Activated CD4-positive, alpha-beta T cell treated with anti-CD3 and anti-CD28 coated beads, Interleukin-10, Interleukin-2, amounts not matched to agents 100 ng/mL and 50 ng/mL, durations not matched to agents 16 hours and 8 hours (primary cell): ENCODE data around the gene ZBTB4.

Experiments
- DNase-seq: peaks from one replicate; pipeline ENCODE4 v3.0.0-alpha.2; 2020

The ZBTB4 gene

GRCh38 chr17:7416323-7416722 is 63.1 kb downstream of the ZBTB4 start:
- DNase-seq: no peak

DNA sequence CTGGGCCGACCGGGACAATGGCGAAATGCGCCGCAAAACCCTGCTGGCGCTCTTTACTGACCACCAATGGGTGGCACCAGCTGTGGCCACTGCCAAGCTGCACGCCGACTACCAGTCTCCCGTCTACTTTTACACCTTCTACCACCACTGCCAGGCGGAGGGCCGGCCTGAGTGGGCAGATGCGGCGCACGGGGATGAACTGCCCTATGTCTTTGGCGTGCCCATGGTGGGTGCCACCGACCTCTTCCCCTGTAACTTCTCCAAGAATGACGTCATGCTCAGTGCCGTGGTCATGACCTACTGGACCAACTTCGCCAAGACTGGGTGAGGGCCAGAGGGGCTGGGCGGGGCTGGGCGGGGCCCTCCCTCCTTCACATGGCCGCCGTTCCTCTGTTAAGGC is 63.6 kb downstream of the ZBTB4 start:
- no peak for DNase-seq

GRCh38 chr17:7414837-7415236 is 64.6 kb downstream of the ZBTB4 start:
- DNase-seq: no peak

DNA sequence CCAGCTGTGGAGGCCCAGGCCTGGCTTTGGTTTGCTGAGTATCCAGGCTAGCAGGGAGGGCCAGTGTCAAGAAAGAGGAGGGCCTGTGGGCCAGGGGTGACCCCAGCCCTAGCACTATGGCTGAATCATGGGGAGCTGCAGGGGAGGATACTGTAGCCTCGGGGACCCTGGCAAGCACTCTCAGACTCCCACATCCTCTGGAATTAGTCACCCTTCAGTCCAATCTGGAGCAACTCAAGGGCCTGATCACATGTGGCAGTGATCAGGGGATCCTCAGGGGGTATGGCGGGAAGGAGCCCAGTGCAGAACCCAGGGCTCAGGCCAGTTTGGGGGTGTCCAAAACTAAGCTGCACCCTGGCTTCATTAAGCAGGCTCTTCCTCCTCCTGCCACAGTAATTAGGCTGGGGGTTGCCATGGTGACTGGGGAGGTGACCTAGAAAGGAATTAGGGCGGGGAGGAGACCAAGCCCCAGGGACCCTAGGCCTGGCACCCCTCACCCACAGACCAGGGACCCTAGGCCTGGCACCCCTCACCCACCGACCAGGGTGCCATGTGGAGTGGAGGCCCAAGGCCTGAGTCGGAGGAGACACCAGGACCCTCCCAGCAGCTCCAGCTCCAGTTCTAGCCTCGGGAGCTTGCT is 66.0 kb downstream of the ZBTB4 start:
- DNase-seq: no peak

GRCh38 chr17:7411427-7411750 is 68.0 kb downstream of the ZBTB4 start:
- DNase-seq: no peak

DNA sequence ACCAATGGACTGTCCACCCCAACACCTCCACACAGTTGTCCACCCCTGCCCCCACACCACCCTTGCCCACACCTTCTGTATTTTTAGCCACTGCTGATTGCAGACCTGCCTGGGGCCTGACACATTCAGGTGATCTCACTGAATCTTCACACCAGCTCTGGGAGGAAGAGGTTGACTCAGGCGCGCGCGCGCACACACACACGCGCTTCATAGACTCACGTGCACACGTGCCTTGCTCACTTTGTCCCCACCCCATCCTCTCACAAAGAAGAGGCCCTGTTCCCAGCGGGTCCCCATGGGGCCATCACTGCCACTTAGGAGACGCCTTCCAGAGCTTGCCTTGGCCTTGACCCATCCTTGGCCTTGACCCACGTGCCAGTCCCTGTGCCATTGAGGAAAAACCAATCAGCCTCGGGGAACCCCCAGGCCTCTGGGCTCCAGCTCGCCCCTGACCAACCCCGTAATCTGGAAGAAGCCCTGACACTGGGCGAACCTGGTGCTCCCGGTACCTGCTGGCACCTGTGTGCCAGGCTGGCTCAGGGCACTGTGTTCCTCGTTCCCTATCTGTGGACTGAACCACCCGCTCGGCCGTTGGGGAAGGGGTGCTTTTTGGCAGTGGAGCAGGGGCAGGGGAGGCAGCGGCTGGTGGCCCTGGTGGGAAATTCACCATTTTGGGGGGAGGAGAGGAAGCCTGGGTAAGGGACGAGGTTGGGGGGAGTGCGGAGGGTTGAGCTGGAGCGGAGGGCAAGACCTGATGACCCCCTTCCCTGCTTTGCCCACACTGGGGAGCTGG is 68.6 kb downstream of the ZBTB4 start:
- DNase-seq: no peak

- no peak for DNase-seq
Observed at GRCh38 chr17:7409716-7410115, 69.7 kb downstream of the ZBTB4 start.
